Endothelial cell of umbilical vein (primary cell): ENCODE results near the gene CASKIN2. TPM values are rescaled to one million over a fixed set of nuclear protein-coding genes. Genes with fewer than 3 reads are reported as not detected.

Experiments used
- BruUV-seq: library from RNA; stranded (reverse); fragments of 400-500 nt; replicated peaks from 2 replicates; lab custom pipeline; 2021; lab: Mats Ljungman, UMichigan
- CTCF ChIA-PET: fragments of 300-600, 350-600 bp; sonication (Branson Sonifier 250); formaldehyde crosslinking; loops from one replicate; lab custom pipeline; 2021; ENCODE audit warnings: antibody characterized with exemption, inconsistent platforms; lab: Charles Lee
- POLR2A ChIA-PET: fragments of 300-600, 350-600 bp; sonication (Branson Sonifier 250); formaldehyde crosslinking; loops from one replicate; lab custom pipeline; 2021; ENCODE audit warnings: antibody characterized with exemption, inconsistent platforms; lab: Charles Lee
- DNase-seq: peaks from one replicate; pipeline ENCODE4 v3.0.0-alpha.2; 2011; ENCODE audit warnings: low read depth, low spot score
- FAIRE-seq: peaks from 2 replicates; lab custom pipeline; 2011; peaks lifted over from hg19 to GRCh38; lab: Jason Lieb, UNC
- H2AFZ ChIP-seq: 2 replicates; pipeline ENCODE4 v1.6.0; 2012; ENCODE audit warnings: low read depth, low read length, control low read depth, inconsistent platforms
- H3K27ac ChIP-seq: 2 replicates; pipeline ENCODE4 v1.5.1; 2011; ENCODE audit warnings: low read depth, mild to moderate bottlenecking, control low read depth, low read length, moderate library complexity; ENCODE audit not compliant: insufficient read depth
- H3K27me3 ChIP-seq, 2 experiments: 2 replicates each; pipeline versions ENCODE4 v1.6.0 to v1.6.1; 2011; ENCODE audit warnings: low read length in 2 of 2, mixed read lengths in 1 of 2; ENCODE audit not compliant: control insufficient read depth in 2 of 2, insufficient read depth in 2 of 2
- H3K36me3 ChIP-seq, 2 experiments: 2 replicates in 1 of 2; 3 replicates in 1 of 2; pipeline ENCODE4 v1.5.1; 2011; ENCODE audit warnings: low read length in 2 of 2, mild to moderate bottlenecking in 1 of 2, moderate library complexity in 1 of 2; ENCODE audit not compliant: control insufficient read depth in 2 of 2, insufficient read depth in 2 of 2; ENCODE audit errors: extremely low read depth in 1 of 2
- H3K4me1 ChIP-seq: 3 replicates; pipeline ENCODE4 v1.5.1; 2011; ENCODE audit warnings: mild to moderate bottlenecking, low read length; ENCODE audit not compliant: control insufficient read depth, insufficient read depth; ENCODE audit errors: extremely low read depth
- H3K4me2 ChIP-seq: 2 replicates; pipeline ENCODE4 v1.6.1; 2011; ENCODE audit warnings: low read length, control low read depth, mixed read lengths; ENCODE audit not compliant: insufficient read depth
- H3K4me3 ChIP-seq, 3 experiments: fragments of 200-600 bp in 1 of 3; sonication (generic), shearing (Covaris generic) in 1 of 3; replicated peaks in 1 of 3; 2 replicates each; pipeline ENCODE4 v1.5.1; 2011 to 2016; ENCODE audit warnings: control low read depth in 3 of 3, low read length in 3 of 3, mild to moderate bottlenecking in 2 of 3, inconsistent platforms in 1 of 3, low read depth in 1 of 3, moderate library complexity in 1 of 3; ENCODE audit not compliant: insufficient read depth in 1 of 3
- H3K79me2 ChIP-seq: 2 replicates; pipeline ENCODE4 v1.6.0; 2012; ENCODE audit warnings: low read length, inconsistent platforms; ENCODE audit not compliant: control insufficient read depth, insufficient read depth
- H3K9ac ChIP-seq: replicated peaks from 2 replicates; pipeline ENCODE3; 2011; ENCODE audit warnings: low read length, control low read depth; ENCODE audit not compliant: insufficient read depth; ENCODE audit errors: extremely low read depth
- H3K9me1 ChIP-seq: replicated peaks from 3 replicates; pipeline ENCODE4 v1.6.0; 2011; ENCODE audit warnings: mild to moderate bottlenecking, low read length; ENCODE audit not compliant: control insufficient read depth, insufficient read depth; ENCODE audit errors: extremely low read depth
- H3K9me3 ChIP-seq: replicated peaks from 2 replicates; pipeline ENCODE4 v1.5.1; 2012; ENCODE audit warnings: low read length, inconsistent platforms; ENCODE audit not compliant: control insufficient read depth, insufficient read depth
- H4K20me1 ChIP-seq: replicated peaks from 2 replicates; pipeline ENCODE3; 2011; ENCODE audit warnings: mild to moderate bottlenecking, low read length; ENCODE audit not compliant: control insufficient read depth, insufficient read depth; ENCODE audit errors: extremely low read depth
- CTCF ChIP-seq, 2 donors: IDR thresholded peaks; 1 replicate in 1 of 2; 2 replicates in 1 of 2; pipeline ENCODE4 v1.5.1; 2011; ENCODE audit warnings: low read length in 2 of 2, mild to moderate bottlenecking in 2 of 2, moderate library complexity in 2 of 2, control low read depth in 1 of 2, inconsistent platforms in 1 of 2, low read depth in 1 of 2; ENCODE audit not compliant: insufficient read depth in 1 of 2; ENCODE audit errors: extremely low read depth in 1 of 2
- EZH2 ChIP-seq: IDR thresholded peaks from 2 replicates; pipeline ENCODE4 v1.6.1; 2012; ENCODE audit warnings: borderline replicate concordance, low read depth, mild to moderate bottlenecking, moderate library complexity, low read length, inconsistent platforms; ENCODE audit not compliant: severe bottlenecking
- FOS ChIP-seq: IDR thresholded peaks from 2 replicates; pipeline ENCODE4 v1.6.1; 2011; ENCODE audit warnings: mild to moderate bottlenecking, low read length, moderate library complexity, borderline replicate concordance; ENCODE audit not compliant: insufficient read depth
- GATA2 ChIP-seq: IDR thresholded peaks from 2 replicates; pipeline ENCODE4 v1.7.0; 2011; ENCODE audit warnings: low read depth, mild to moderate bottlenecking, moderate library complexity, mixed read lengths, low read length; ENCODE audit not compliant: insufficient read length, insufficient read depth
- JUN ChIP-seq: IDR thresholded peaks from 2 replicates; pipeline ENCODE4 v1.6.1; 2011; ENCODE audit warnings: borderline replicate concordance, low read depth; ENCODE audit not compliant: insufficient read length, insufficient read depth
- MYC ChIP-seq: IDR thresholded peaks from one replicate; pipeline ENCODE4 v1.6.1; 2011; ENCODE audit warnings: mild to moderate bottlenecking, low read depth, low read length
- POLR2A ChIP-seq: IDR thresholded peaks from 2 replicates; pipeline ENCODE4 v1.6.1; 2012; ENCODE audit warnings: low read depth, mild to moderate bottlenecking, control low read depth, low read length
- POLR2AphosphoS5 ChIP-seq: IDR thresholded peaks from 2 replicates; pipeline ENCODE4 v1.6.1; 2012; ENCODE audit warnings: low read depth, mild to moderate bottlenecking, control low read depth, low read length, moderate library complexity; ENCODE audit not compliant: insufficient read depth
- dilution Hi-C: fragments of 300-500 bp; cut with MboI; formaldehyde crosslinking; loops from one replicate; pipeline ENCODE4 v1.15.0; 2019; ENCODE audit warnings: low sequenced_read_pairs; ENCODE audit not compliant: extremely low pct_ligation_motif_present
- intact Hi-C: fragments of 100-400 bp; cut with micrococcal nuclease; formaldehyde crosslinking; loops from one replicate; pipeline ENCODE4 v1.10.0; 2022
- polyA plus RNA-seq, 4 experiments: library from polyadenylated mRNA; depleted of rRNA in 3 of 4; stranded (reverse) in 3 of 4; unstranded in 1 of 4; fragments of >200 nt; gene quantifications; 2 replicates each; pipeline versions ENCODE4 v1.2.1 to v1.2.3, GENCODE V29; 2011 to 2012; ENCODE audit warnings: missing spikeins in 1 of 4
- total RNA-seq: library from RNA; stranded (reverse); gene quantifications from 2 replicates; pipeline ENCODE4 v1.2.3, GENCODE V29; 2021
- TF ChIP-seq, protein P1 (sequence below): IDR thresholded peaks from 2 replicates; pipeline ENCODE4 v1.6.1; 2011; ENCODE audit not compliant: insufficient read depth, insufficient read length

CASKIN2 gene
- total and polyA plus RNA-seq, 2 donors (not counting 3 experiments of a cell fraction or from before 2014, with no cell fraction given): 13.0 to 37.6 TPM

GRCh38 chr17:75524269-75524969, 9.1 kb upstream of the CASKIN2 start:
- no peak overlapping the region for H3K9ac ChIP-seq
- FAIRE-seq: peak; percentile 28
- CTCF ChIA-PET: interaction anchor here (1.5 to 1.8 kb wide), 2 partner anchors 8 to 17 kb away, joined by 6 to 13 read pairs; partner anchors contain the start of gene TSEN54

More at GRCh38 chr17:75524269-75524969, 9.1 kb upstream of the CASKIN2 start:
- no peaks in the 10 kb centered on the region for H3K27me3 ChIP-seq
- H2AFZ ChIP-seq: peak overlapping the region; percentile 84
- dilution Hi-C loops (no loop called here), intact Hi-C loops (loop anchor here (1.0 to 2.0 kb wide), 3 partner anchors 8 to 98 kb away; partner anchors contain the start of gene TSEN54)
- no peaks in the 10 kb centered on the region for H4K20me1 ChIP-seq
- BruUV-seq: no TSS peak
- peaks cover 7% of the 10 kb centered on the region for H3K4me1 ChIP-seq
- peak overlapping the region in 2 of 3 experiments; percentile 39 to 52 for H3K4me3 ChIP-seq
- H3K9me3 ChIP-seq: no peaks in the 10 kb centered on the region
- H3K9me1 ChIP-seq: no peaks in the 10 kb centered on the region
- H3K79me2 ChIP-seq: no peaks in the 10 kb centered on the region
- peak overlapping the region; percentile 72 for H3K4me2 ChIP-seq
- peaks cover 0 to 2% of the 10 kb centered on the region in 2 experiments for H3K36me3 ChIP-seq
- POLR2A ChIA-PET: no interaction called here
- DNase-seq: no peak
- TF ChIP-seq POLR2A (no peak), GATA2 (no peak), POLR2AphosphoS5 (no peak), JUN (no peak), FOS (no peak), CTCF (IDR thresholded peaks at IDR 0.05; ENCODE audit: extremely low read depth in 1 of 2, insufficient read depth in 1 of 2, low read depth in 1 of 2, low read length in 2 of 2) (no peak), EZH2 (no peak), MYC (no peak)
- TF ChIP-seq, protein P1, sequence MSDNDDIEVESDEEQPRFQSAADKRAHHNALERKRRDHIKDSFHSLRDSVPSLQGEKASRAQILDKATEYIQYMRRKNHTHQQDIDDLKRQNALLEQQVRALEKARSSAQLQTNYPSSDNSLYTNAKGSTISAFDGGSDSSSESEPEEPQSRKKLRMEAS: no peak
- no peak overlapping the region for H3K27ac ChIP-seq
